PFSK-1 (cell line): ENCODE data around the gene YAE1.

Experiments used
- POLR2AphosphoS5 ChIP-seq: IDR thresholded peaks from 2 replicates; pipeline ENCODE4 v1.6.1; 2012; ENCODE audit warnings: low read depth, mild to moderate bottlenecking, control low read depth, low read length, moderate library complexity
- REST ChIP-seq, 2 experiments: IDR thresholded peaks; 2 replicates each; pipeline versions ENCODE4 v1.6.1 to v1.8.0; 2011 to 2012; ENCODE audit warnings: low read depth in 2 of 2, low read length in 2 of 2, control low read depth in 1 of 2, inconsistent platforms in 1 of 2, mild to moderate bottlenecking in 1 of 2, moderate library complexity in 1 of 2; ENCODE audit not compliant: insufficient read depth in 1 of 2
- TAF1 ChIP-seq: IDR thresholded peaks from 2 replicates; pipeline ENCODE4 v1.6.1; 2012; ENCODE audit warnings: low read length, control low read depth, borderline replicate concordance; ENCODE audit not compliant: insufficient read depth

GRCh38 chr7:39583539-39583938, 17.3 kb downstream of the YAE1 start:
- TF ChIP-seq REST (IDR thresholded peaks at IDR 0.05; ENCODE audit: insufficient read depth in 1 of 2, low read depth in 2 of 2, low read length in 2 of 2) (no peak), POLR2AphosphoS5 (no peak), TAF1 (no peak)
